GM06990 (cell line): ENCODE results near the gene TBC1D23.
A peak's percentile ranks its signal among the peaks of the same experiment; 100 is the strongest.

Experiments used
- DNase-seq: peaks from one replicate; pipeline ENCODE4 v3.0.0-alpha.2; 2011; ENCODE audit not compliant: insufficient read length; ENCODE audit errors: extremely low read depth
- H3K27me3 ChIP-seq: replicated peaks from 2 replicates; pipeline ENCODE4 v1.6.0; 2011; ENCODE audit warnings: low read length; ENCODE audit not compliant: control insufficient read depth, insufficient read depth
- H3K36me3 ChIP-seq: 2 replicates; pipeline ENCODE4 v1.5.1; 2011; ENCODE audit warnings: low read length; ENCODE audit not compliant: control insufficient read depth, insufficient read depth
- H3K4me3 ChIP-seq: replicated peaks from 2 replicates; pipeline ENCODE4 v1.5.1; 2011; ENCODE audit warnings: low read depth, mild to moderate bottlenecking, control low read depth, low read length
- CTCF ChIP-seq: IDR thresholded peaks from 2 replicates; pipeline ENCODE4 v1.5.1; 2011; ENCODE audit warnings: low read length, control low read depth, mild to moderate bottlenecking, inconsistent platforms; ENCODE audit not compliant: insufficient read depth, poor library complexity, severe bottlenecking

The TBC1D23 gene

GRCh38 chr3:100260685-100261484, at the start of gene TBC1D23:
TBC1D23 (plus strand) TSS chr3:100260992; CDS start chr3:100261019, 27 bp downstream.
- H3K27me3 ChIP-seq, result no peaks in the 10 kb centered on the region
- no peaks in the 10 kb centered on the region for H3K36me3 ChIP-seq
- peak; percentile 99 for DNase-seq
- H3K4me3 ChIP-seq, result peak within 1 kb of the TSS; percentile 100
- TF ChIP-seq CTCF, result peak; percentile 19

- H3K36me3 ChIP-seq, result no peaks in the 10 kb centered on the region
- TF ChIP-seq CTCF, result no peak
- no peaks in the 10 kb centered on the region for H3K27me3 ChIP-seq
- H3K4me3 ChIP-seq, result no peak overlapping the region
- no peak for DNase-seq
Measured at GRCh38 chr3:100213891-100214573, 46.8 kb upstream of the TBC1D23 start.

- H3K4me3 ChIP-seq, result no peak overlapping the region
- DNase-seq, result no peak
- TF ChIP-seq CTCF, result no peak
- no peaks in the 10 kb centered on the region for H3K27me3 ChIP-seq
- no peaks in the 10 kb centered on the region for H3K36me3 ChIP-seq
Measured at GRCh38 chr3:100214574-100214964, 46.2 kb upstream of the TBC1D23 start.

- Histone ChIP-seq H3K36me3 (no peaks in the 10 kb centered on the region), H3K4me3 (no peak overlapping the region), H3K27me3 (no peaks in the 10 kb centered on the region)
- DNase-seq, result no peak
- no peak for TF ChIP-seq CTCF
Measured at GRCh38 chr3:100216713-100217112, 44.1 kb upstream of the TBC1D23 start.

- no peak for TF ChIP-seq CTCF
- Histone ChIP-seq H3K4me3 (no peak overlapping the region), H3K36me3 (no peaks in the 10 kb centered on the region), H3K27me3 (no peaks in the 10 kb centered on the region)
- DNase-seq, result no peak
Measured at GRCh38 chr3:100221159-100221558, 39.6 kb upstream of the TBC1D23 start.
